K562 (cell line): ENCODE measurements around the gene TMSB4X. TPM values are rescaled to one million over a fixed set of nuclear protein-coding genes. Genes with fewer than 3 reads are reported as not detected.

ENCODE experiments used
- CAMTA2 ChIP-seq: fragments of 250-450 bp; sonication (Bioruptor Pico); conservative IDR thresholded peaks from 2 replicates; pipeline ENCODE4 v1.5.1; 2022
- CHD4 ChIP-seq: fragments of 200-600 bp; sonication (generic); IDR thresholded peaks from 3 replicates; pipeline ENCODE4 v1.6.1; 2012; ENCODE audit warnings: low read depth, mild to moderate bottlenecking, mixed read lengths, low read length, inconsistent platforms; ENCODE audit not compliant: insufficient read depth, insufficient replicate concordance, poor library complexity, severe bottlenecking
- GTF3C2 ChIP-seq: IDR thresholded peaks from 3 replicates; pipeline ENCODE4 v1.6.1; 2011; ENCODE audit warnings: borderline replicate concordance, mild to moderate bottlenecking, moderate library complexity; ENCODE audit not compliant: insufficient read length; ENCODE audit errors: extremely low read depth
- HDAC3 ChIP-seq: fragments of 450-650 bp; IDR thresholded peaks from 2 replicates; pipeline ENCODE4 v1.6.1; 2018; ENCODE audit warnings: borderline replicate concordance, mild to moderate bottlenecking, moderate library complexity; ENCODE audit not compliant: partially characterized antibody
- JUND ChIP-seq, 2 experiments: IDR thresholded peaks; 2 replicates in 1 of 2; 3 replicates in 1 of 2; pipeline ENCODE4 v1.6.1; 2011; ENCODE audit warnings: borderline replicate concordance in 2 of 2, low read depth in 2 of 2, low read length in 2 of 2, improper control_type of control experiment in 1 of 2, missing biosample characterization in 1 of 2, missing genetic modification characterization in 1 of 2, missing genetic modification reagents in 1 of 2
- MCM2 ChIP-seq: fragments of 450-650 bp; IDR thresholded peaks from 2 replicates; pipeline ENCODE4 v1.6.1; 2017; ENCODE audit warnings: low read depth, mild to moderate bottlenecking
- MEF2A ChIP-seq: IDR thresholded peaks from 2 replicates; pipeline ENCODE4 v1.6.1; 2011; ENCODE audit warnings: low read depth, mild to moderate bottlenecking, low read length, moderate library complexity; ENCODE audit not compliant: control insufficient read depth
- MEIS2 ChIP-seq: fragments of 450-650 bp; IDR thresholded peaks from 2 replicates; pipeline ENCODE4 v1.6.1; 2014; ENCODE audit warnings: mild to moderate bottlenecking; ENCODE audit not compliant: partially characterized antibody
- NFXL1 ChIP-seq: fragments of 450-650 bp; formaldehyde crosslinking; IDR thresholded peaks from 2 replicates; pipeline ENCODE4 v1.4.0; 2021; ENCODE audit warnings: mild to moderate bottlenecking
- PTBP1 ChIP-seq: fragments of 200-400 bp; formaldehyde crosslinking; IDR thresholded peaks from 2 replicates; pipeline ENCODE4 v1.6.1; 2017; ENCODE audit warnings: low read depth, low read length
- RBM25 ChIP-seq: fragments of 200-400 bp; formaldehyde crosslinking; IDR thresholded peaks from 2 replicates; pipeline ENCODE4 v1.6.1; 2018; ENCODE audit warnings: low read length, low read depth, moderate library complexity; ENCODE audit not compliant: severe bottlenecking
- SIN3B ChIP-seq: fragments of 450-650 bp; IDR thresholded peaks from 2 replicates; pipeline ENCODE4 v1.6.1; 2017; ENCODE audit warnings: low read depth, mild to moderate bottlenecking, moderate library complexity
- SNRNP70 ChIP-seq: fragments of 200-400 bp; formaldehyde crosslinking; optimal IDR thresholded peaks from 2 replicates; pipeline ENCODE3; 2017; ENCODE audit warnings: low read depth, low read length
- STAT5A ChIP-seq: IDR thresholded peaks from 2 replicates; pipeline ENCODE4 v1.6.1; 2012; ENCODE audit warnings: low read length, inconsistent platforms, borderline replicate concordance
- TARDBP ChIP-seq: fragments of 450-650 bp; IDR thresholded peaks from 2 replicates; pipeline ENCODE4 v1.6.1; 2016
- TCF7 ChIP-seq: sonication (generic); IDR thresholded peaks from 2 replicates; pipeline ENCODE4 v1.6.1; 2016; ENCODE audit warnings: antibody characterized with exemption, borderline replicate concordance
- ZMIZ1 ChIP-seq, 2 experiments: fragments of 150-350 bp in 1 of 2; IDR thresholded peaks; 2 replicates each; pipeline ENCODE4 v1.6.1; 2012 to 2016; ENCODE audit warnings: low read depth in 2 of 2, low read length in 2 of 2, mild to moderate bottlenecking in 1 of 2, moderate library complexity in 1 of 2
- ZNF174 ChIP-seq: fragments of 250-450 bp; sonication (Bioruptor Pico); IDR thresholded peaks from 2 replicates; pipeline ENCODE4 v1.4.0; 2020; ENCODE audit warnings: mild to moderate bottlenecking
- ZNF764 ChIP-seq: fragments of 250-450 bp; sonication (Bioruptor Pico); IDR thresholded peaks from 2 replicates; pipeline ENCODE4 v1.4.0; 2020; ENCODE audit warnings: low read depth, mild to moderate bottlenecking, moderate library complexity
- ZNF766 ChIP-seq: fragments of 200-800 bp; sonication (Bioruptor generic); conservative IDR thresholded peaks from 2 replicates; pipeline ENCODE4 v1.6.1; 2016; ENCODE audit warnings: missing genetic modification characterization, missing compliant biosample characterization
- ZSCAN32 ChIP-seq: fragments of 450-650 bp; formaldehyde crosslinking; IDR thresholded peaks from 2 replicates; pipeline ENCODE4 v1.4.0; 2020; ENCODE audit warnings: mild to moderate bottlenecking, moderate library complexity
- polyA plus RNA-seq, 8 experiments: library from polyadenylated mRNA; depleted of rRNA in 4 of 8; stranded (reverse) in 5 of 8; unstranded in 3 of 8; fragments of >200 nt; fragmentation: Nextera tagmentation in 2 of 8; fragmentation: Illumina TruSeq in 1 of 8; extraction: Ambion mirVana in 2 of 8; extraction: Trizol in 1 of 8; gene quantifications; 2 replicates each; pipeline versions ENCODE4 v1.2.1 to v1.2.3, GENCODE V29; 2011 to 2014; ENCODE audit warnings: inconsistent platforms in 1 of 8, missing spikeins in 1 of 8
- total RNA-seq, 7 experiments: library from RNA; depleted of rRNA in 6 of 7; stranded (reverse); fragments of >200 nt in 6 of 7; fragmentation: Illumina TruSeq in 2 of 7; extraction: Trizol in 2 of 7; gene quantifications; 2 replicates each; pipeline versions ENCODE4 v1.2.1 to v1.2.3, GENCODE V29; 2011 to 2021; ENCODE audit warnings: low replicate concordance in 1 of 7

Gene TMSB4X
- total and polyA plus RNA-seq, 9 of the 15 experiments (the other 6 are each of a cell fraction or from before 2014, with no cell fraction given): 1,035 to 2,035 (median 1,529) TPM

GRCh38 chrX:12974796-12975669 lies at the start of gene TMSB4X (continued):
- TF ChIP-seq GTF3C2 (no peak), MEIS2 (no peak), HDAC3 (peak; percentile 36), ZSCAN32 (CRISPR knock-in tag) (no peak), PTBP1 (peak; percentile 67; the same call in 1 of the 2 replicates), CHD4 (no peak), SIN3B (no peak), TCF7 (peak; percentile 77), RBM25 (no peak), ZNF766 (CRISPR knock-in tag) (peak; percentile 53; the same call in 1 of the 2 replicates), STAT5A (no peak), ZNF764 (CRISPR knock-in tag) (no peak), TARDBP (no peak), NFXL1 (CRISPR knock-in tag) (no peak), JUND (IDR thresholded peaks at IDR 0.05; ENCODE audit: borderline replicate concordance, low read depth, low read length) (peak; percentile 87), JUND (tag; IDR thresholded peaks at IDR 0.05; ENCODE audit: borderline replicate concordance, low read depth, low read length) (no peak; the same call in 1 of the 3 replicates), MCM2 (no peak), ZMIZ1 (IDR thresholded peaks at IDR 0.05; ENCODE audit: low read depth in 2 of 2, low read length in 2 of 2) (0 out of 4 replicates have a peak, but pooled peaks of 1 of the 2 experiments have one; percentile 25), ZNF174 (CRISPR knock-in tag) (no peak), MEF2A (no peak), SNRNP70 (no peak), CAMTA2 (CRISPR knock-in tag) (no peak)
